KBM-7 (cell line): ENCODE data around the gene DNAJC22.
"Not testable (repeated sequence)": the region's sequence is repeated elsewhere in the genome, so short reads cannot be mapped to it uniquely, and the experiment has no call there.

Experiments used
- DNase-seq: peaks from one replicate; pipeline ENCODE4 v3.0.0-alpha.2; 2015
- in situ Hi-C: fragments of 300-500 bp; cut with MboI; formaldehyde crosslinking; loops from 2 replicates; pipeline ENCODE4 v1.14.3; 2020; ENCODE audit warnings: low sequenced_read_pairs, low pct_unique_long_range_greater_than_20kb, mixed read lengths

The DNAJC22 gene

GRCh38 chr12:49364989-49365388 is 18.3 kb downstream of the DNAJC22 start:
- in situ Hi-C loops = loop anchor here (10.0 kb wide), 1 partner anchor 140 kb away; no protein-coding TSS in a partner anchor
- no peak for DNase-seq

DNA sequence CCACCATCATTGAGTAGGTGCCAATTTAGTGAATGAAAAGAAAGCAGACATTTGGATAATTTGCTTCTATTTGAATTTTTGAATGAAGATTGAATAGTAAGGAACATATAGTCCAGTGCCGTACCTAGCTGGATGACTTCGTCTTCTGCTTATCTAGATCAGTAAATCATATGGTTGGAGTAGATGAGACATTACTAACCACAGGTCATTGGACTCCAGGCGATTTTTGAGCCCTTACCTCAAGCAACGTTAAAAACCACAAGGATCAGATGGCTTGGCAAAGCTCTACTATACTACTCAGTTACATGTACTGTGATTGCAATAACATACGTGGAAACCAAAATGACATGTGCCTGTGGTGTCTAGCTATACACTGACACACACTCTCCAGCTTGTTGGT is 18.9 kb downstream of the DNAJC22 start:
- in situ Hi-C loops = loop anchor here (10.0 kb wide), 1 partner anchor 139 kb away; no protein-coding TSS in a partner anchor
- peak; percentile 28 for DNase-seq

GRCh38 chr12:49366096-49366651 is 19.5 kb downstream of the DNAJC22 start:
- DNase-seq = no peak
- in situ Hi-C loops = loop anchor here (10.0 kb wide), 1 partner anchor 139 kb away; no protein-coding TSS in a partner anchor

DNA sequence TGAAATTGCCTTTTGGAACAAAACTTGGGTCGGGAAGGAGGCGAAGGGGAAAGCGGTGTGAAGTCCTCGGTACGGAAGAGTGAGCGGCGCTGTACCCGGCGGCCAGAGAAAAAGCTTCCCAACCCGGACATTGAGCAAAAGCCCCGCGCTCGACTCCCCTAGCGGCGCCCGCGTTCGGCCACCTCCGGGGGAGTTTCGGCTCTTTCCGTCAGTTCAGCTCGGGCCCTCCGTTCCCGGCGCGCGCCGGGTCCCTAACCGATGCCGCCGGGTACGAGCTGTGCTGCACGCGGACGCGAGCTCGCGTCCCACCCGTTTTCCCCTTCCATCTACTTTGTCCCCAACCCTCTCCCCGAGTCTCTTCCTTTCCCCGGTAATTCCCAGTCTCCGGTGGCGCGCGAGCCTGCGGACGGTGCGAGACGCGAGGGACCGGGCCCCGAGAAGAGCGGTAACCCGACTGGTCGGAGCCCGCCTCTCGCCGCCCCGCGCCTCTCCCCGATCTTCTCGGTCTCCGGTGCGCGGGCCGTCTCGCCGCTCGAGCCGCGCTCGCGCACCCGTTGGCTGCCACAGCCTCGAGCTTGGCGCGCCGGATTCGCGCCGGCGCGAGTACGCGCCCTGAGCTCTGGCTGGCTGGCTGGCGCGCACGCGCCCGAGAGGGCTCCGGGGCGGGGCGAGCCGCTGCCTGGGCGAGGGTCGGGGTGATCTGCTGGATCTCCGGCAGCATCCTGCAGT is 20.1 kb downstream of the DNAJC22 start:
- peak; percentile 96 for DNase-seq
- in situ Hi-C loops = loop anchor here (10.0 kb wide), 1 partner anchor 138 kb away; no protein-coding TSS in a partner anchor

DNA sequence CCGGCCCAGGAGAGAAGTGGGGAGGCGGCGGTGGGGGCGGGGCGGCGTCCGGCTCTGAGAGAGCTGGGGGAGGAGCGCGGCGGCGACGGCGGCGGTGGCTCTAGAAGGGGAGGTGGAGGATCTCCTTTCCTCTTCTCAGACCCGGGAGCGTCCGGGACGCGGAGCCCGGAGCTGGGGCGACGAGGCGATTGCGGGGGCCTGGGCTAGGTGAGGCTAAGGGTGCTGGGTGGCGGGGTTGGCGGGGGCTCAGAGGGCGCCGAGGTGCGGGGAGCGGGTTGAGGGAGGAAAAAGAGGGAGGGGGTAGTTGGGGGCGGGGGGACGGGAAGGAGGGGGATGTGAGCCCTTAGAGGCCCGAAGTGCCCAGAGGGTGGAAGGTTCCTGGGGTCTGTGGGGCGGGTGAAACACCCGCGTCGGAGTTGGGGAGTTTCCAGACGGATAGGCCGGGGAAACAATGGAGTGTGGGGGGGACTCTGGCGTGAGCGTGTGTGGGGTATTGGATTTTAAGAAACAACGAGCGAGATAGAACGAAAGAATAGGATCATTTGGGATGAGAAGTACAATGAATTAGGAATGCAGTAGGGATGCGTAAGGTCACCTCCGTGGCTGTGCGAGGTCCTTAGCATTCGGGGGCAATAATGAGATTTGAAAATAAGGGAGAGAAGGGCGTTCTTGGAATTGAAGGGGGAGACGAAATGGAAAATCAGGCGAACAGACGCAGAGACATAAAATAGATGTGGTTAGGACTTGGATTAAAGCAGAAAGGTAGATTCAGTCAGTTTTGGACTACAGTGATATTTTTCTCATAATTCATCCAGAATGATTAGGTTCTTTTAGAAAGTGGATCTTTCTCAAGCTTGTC is 20.9 kb downstream of the DNAJC22 start, which contains the start of gene SPATS2:
Gene SPATS2 (plus strand): TSS at position 82 of the 859 bp plus-strand sequence. CDS start 93,551 bp downstream, outside the sequence.
- peak; percentile 30 for DNase-seq
- in situ Hi-C loops = loop anchor here (10.0 kb wide), 1 partner anchor 137 kb away; no protein-coding TSS in a partner anchor

GRCh38 chr12:49368240-49368600 is 21.5 kb downstream of the DNAJC22 start:
- in situ Hi-C loops = loop anchor here (10.0 kb wide), 1 partner anchor 137 kb away; no protein-coding TSS in a partner anchor

GRCh38 chr12:49369411-49370145 is 22.9 kb downstream of the DNAJC22 start:
- in situ Hi-C loops = loop anchor here (10.0 kb wide), 1 partner anchor 135 kb away; no protein-coding TSS in a partner anchor
- DNase-seq = peak; percentile 70

More at GRCh38 chr12:49368240-49368600, 21.5 kb downstream of the DNAJC22 start:
- DNase-seq = no peak

- in situ Hi-C loops = no loop called here
- DNase-seq = no peak
These were observed 23.9 kb downstream of the DNAJC22 start for GRCh38 chr12:49370539-49370938.

- DNase-seq = no peak
- in situ Hi-C loops = no loop called here
These were observed 28.7 kb downstream of the DNAJC22 start for GRCh38 chr12:49375406-49375805.

- in situ Hi-C loops = no loop called here
- no peak for DNase-seq
These were observed 30.7 kb downstream of the DNAJC22 start for GRCh38 chr12:49377386-49377785.

DNA sequence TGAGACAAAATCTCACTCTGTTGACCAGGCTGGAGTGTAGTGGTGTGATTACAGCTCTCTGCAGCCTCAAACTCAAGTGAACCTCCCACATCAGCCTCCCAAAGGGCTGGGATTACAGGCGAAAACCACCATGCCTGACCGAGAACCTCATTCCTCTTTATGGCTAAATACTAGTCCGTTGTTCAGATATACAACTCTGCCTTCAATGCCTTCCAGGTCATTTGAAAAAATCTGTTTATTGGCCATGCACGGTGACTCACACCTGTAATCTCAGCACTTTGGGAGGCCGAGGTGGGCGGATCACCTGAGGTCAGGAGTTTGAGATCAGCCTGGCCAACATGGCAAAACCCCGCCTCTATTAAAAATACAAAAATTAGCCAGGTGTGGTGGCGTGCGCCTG is 33.5 kb downstream of the DNAJC22 start:
- in situ Hi-C loops, DNase-seq: not testable (repeated sequence)

DNA sequence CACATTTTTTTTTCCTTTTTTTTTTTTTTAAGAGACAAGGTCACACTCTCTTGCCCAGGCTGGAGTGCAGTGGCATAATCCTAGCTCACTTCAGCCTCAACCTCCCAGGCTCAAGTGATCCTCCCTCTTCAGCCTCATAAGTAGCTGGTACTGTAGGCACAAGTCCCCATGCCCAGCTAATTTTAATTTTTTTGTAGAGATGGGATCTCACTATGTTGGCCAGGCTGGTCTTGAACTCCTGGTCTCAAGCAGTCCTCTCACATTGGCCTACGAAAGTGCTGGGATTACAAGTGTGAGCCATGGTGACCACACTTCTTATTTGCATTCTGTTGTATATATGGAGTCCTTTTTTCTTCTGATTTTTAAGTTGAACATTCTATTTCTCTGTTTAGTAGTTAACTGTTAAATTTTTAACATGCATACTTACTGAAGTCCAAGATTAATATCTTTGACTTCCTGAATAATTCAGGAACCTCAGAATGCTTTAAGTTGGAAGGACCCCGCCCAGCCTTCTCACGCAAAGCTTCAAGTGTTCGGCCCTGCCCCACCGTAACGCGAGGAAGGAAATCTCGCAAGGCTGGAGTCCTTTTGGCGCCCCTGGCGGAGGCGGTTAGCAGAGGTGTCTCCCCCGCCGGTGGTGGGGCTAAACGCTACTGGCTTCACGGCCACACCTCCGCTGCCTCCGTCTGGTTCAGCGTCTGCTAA is 42.1 kb downstream of the DNAJC22 start:
- in situ Hi-C loops = no loop called here
- DNase-seq = no peak

- in situ Hi-C loops = no loop called here
- no peak for DNase-seq
These were observed 42.7 kb downstream of the DNAJC22 start for GRCh38 chr12:49389387-49389703.

DNA sequence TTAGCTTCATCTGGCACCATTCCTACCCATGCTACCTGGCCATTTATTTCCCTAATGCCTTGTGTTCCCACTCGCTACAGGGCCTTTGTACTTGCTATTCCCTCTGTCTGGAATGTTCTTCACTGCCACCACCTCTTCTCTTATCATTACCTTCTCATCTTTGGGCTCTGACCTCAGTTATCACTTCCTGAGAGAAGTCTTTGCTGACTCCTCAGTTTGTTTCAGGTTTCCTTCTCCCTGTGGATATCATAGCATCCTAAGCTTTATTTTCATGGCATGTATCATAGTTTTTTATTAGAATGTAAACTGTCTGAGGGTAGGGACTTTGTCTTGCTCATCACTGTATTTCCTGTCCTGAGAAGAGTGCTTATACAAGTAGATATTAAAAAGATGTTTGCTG is 50.3 kb downstream of the DNAJC22 start:
- in situ Hi-C loops = no loop called here
- no peak for DNase-seq

GRCh38 chr12:49400304-49400703 is 53.6 kb downstream of the DNAJC22 start:
- DNase-seq = no peak
- in situ Hi-C loops = no loop called here
